ENCODE results near the gene FILIP1L. TPM values are rescaled to one million over a fixed set of nuclear protein-coding genes. Genes with fewer than 3 reads are reported as not detected.
A peak's percentile ranks its signal among the peaks of the same experiment; 100 is the strongest.

FILIP1L gene
- total and polyA plus RNA-seq, 8 donors, result 10.6 to 98.4 (median 57.0) TPM

DNA sequence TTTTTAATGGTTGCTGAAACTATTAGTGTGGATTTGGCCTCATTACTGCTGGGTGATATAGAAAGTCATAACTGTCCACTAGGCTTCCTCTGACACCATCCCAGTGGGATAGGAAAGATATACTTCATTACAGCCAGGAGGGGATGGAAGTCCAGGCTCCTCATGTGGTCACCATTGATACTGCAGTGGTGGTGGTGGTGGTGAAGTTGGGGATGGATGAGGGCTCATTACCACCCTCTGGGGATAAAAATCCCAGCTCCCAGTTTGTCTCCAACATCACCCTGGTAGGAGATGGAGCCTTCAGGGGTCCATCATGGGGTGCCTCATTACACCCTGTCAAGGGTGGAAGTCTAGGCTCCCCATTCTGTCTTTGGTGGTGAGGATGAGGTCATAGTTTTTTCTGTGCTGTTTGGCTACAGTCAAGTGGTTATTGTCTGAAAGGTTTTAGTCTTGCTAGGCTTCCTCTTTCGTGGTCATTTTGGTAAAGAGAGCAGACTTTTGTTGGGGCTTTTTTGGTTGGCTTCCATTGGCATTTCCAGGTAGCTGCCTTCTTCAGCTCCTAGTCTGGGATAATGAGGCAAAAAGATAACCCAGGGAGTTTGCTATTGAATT is 30.1 kb upstream of the FILIP1L start:
- 68 to 94% (median 85%) methylated on average over 1 of the region's 1 CpG for WGBS, 5 donors

GRCh38 chr3:100141586-100141985 is 27.3 kb upstream of the FILIP1L start:
- Histone ChIP-seq H3K9me3 (peaks cover 0 to 11% (median 6%) of the 10 kb centered on the region in 4 donors), H3K27me3 (no peaks in the 10 kb centered on the region), H3K4me3 (no peak overlapping the region), H3K27ac (no peak overlapping the region), H3K36me3 (peaks cover 0 to 5% (median 0%) of the 10 kb centered on the region in 4 donors), H3K4me1 (no peaks in the 10 kb centered on the region)
- no peak for TF ChIP-seq EP300 (IDR thresholded peaks at IDR 0.05)
- no peak for TF ChIP-seq POLR2A (IDR thresholded peaks at IDR 0.05)
- TF ChIP-seq, protein P1, sequence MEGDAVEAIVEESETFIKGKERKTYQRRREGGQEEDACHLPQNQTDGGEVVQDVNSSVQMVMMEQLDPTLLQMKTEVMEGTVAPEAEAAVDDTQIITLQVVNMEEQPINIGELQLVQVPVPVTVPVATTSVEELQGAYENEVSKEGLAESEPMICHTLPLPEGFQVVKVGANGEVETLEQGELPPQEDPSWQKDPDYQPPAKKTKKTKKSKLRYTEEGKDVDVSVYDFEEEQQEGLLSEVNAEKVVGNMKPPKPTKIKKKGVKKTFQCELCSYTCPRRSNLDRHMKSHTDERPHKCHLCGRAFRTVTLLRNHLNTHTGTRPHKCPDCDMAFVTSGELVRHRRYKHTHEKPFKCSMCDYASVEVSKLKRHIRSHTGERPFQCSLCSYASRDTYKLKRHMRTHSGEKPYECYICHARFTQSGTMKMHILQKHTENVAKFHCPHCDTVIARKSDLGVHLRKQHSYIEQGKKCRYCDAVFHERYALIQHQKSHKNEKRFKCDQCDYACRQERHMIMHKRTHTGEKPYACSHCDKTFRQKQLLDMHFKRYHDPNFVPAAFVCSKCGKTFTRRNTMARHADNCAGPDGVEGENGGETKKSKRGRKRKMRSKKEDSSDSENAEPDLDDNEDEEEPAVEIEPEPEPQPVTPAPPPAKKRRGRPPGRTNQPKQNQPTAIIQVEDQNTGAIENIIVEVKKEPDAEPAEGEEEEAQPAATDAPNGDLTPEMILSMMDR (IDR thresholded peaks at IDR 0.05), result no peak
- TF ChIP-seq POLR2AphosphoS5 (IDR thresholded peaks at IDR 0.05), result no peak
- WGBS, 5 donors, result 77 to 92% (median 85%) methylated on average over 1 of the region's 1 CpG
- intact Hi-C loops (cut with DNase I; ENCODE audit: low total_unique reads), result no loop called here
- no peak for DNase-seq

More for the DNA sequence above, 30.1 kb upstream of the FILIP1L start:
- intact Hi-C loops (cut with DNase I; ENCODE audit: low total_unique reads), result no loop called here
- Histone ChIP-seq H3K27ac (no peak overlapping the region), H3K4me1 (peaks cover 0 to 5% (median 3%) of the 10 kb centered on the region in 4 donors), H3K9me3 (peaks cover 0 to 11% (median 6%) of the 10 kb centered on the region in 4 donors), H3K27me3 (no peaks in the 10 kb centered on the region), H3K36me3 (peaks cover 0 to 5% (median 0%) of the 10 kb centered on the region in 4 donors), H3K4me3 (no peak overlapping the region)
- no peak for TF ChIP-seq POLR2A (IDR thresholded peaks at IDR 0.05)
- TF ChIP-seq, protein P1 (IDR thresholded peaks at IDR 0.05), result no peak
- TF ChIP-seq POLR2AphosphoS5 (IDR thresholded peaks at IDR 0.05), result no peak
- TF ChIP-seq EP300 (IDR thresholded peaks at IDR 0.05), result no peak
- no peak for DNase-seq

DNA sequence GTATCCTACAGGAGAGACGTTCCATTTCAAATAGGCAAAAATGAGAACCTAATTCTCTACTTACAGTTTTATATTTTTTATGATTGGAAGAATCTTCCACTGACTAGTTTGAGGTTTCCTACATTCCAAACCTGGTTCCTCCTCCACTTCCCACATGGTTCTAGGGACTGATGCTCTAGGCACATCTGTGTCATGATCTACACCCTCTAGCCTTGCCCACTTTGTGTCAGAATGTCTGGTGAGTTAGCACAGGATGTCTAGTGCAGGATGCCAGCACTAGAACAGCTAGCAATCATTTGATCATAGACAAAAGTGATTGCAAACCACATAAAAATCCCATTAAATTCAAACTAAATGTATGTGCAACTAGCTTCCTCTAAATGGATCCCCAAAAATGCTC is 26.7 kb upstream of the FILIP1L start:
- H3K9me3 ChIP-seq, result peaks cover 0 to 11% (median 6%) of the 10 kb centered on the region in 4 donors
- intact Hi-C loops (cut with DNase I; ENCODE audit: low total_unique reads), result no loop called here
- H3K36me3 ChIP-seq, result peaks cover 0 to 5% (median 0%) of the 10 kb centered on the region in 4 donors
- DNase-seq, result no peak
- TF ChIP-seq, protein P1 (IDR thresholded peaks at IDR 0.05), result no peak
- TF ChIP-seq POLR2AphosphoS5 (IDR thresholded peaks at IDR 0.05), result no peak
- TF ChIP-seq EP300 (IDR thresholded peaks at IDR 0.05), result no peak
- no peak for TF ChIP-seq POLR2A (IDR thresholded peaks at IDR 0.05)
- H3K27ac ChIP-seq, result no peak overlapping the region
- H3K27me3 ChIP-seq, result no peaks in the 10 kb centered on the region
- no peak overlapping the region for H3K4me3 ChIP-seq
- no peaks in the 10 kb centered on the region for H3K4me1 ChIP-seq
- 95 to 100% (median 97%) methylated on average over 1 of the region's 1 CpG for WGBS, 5 donors

DNA sequence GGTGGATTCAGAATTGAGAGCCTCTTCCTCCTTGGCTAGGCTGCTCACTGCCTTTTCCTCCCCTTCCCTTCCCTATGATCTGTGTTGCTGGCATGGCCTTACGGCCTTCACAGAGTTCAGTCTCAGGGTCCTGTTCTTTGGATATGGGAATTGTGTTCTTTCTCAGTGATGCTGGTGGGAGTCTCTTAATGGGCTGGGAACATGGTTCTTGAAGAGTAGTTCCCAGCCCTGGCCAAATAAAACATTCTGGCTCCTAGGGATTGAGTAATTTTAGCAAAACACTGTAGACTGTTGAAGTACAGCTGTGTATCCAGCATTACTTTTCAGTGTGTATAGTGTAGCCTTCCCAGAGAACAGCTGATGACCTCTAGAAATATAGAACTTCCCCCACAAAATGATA is 22.6 kb upstream of the FILIP1L start:
- Histone ChIP-seq H3K4me1 (no peaks in the 10 kb centered on the region), H3K27me3 (no peaks in the 10 kb centered on the region), H3K9me3 (no peaks in the 10 kb centered on the region), H3K4me3 (no peak overlapping the region), H3K36me3 (no peaks in the 10 kb centered on the region), H3K27ac (peak overlapping the region in 1 of 5 donors; percentile 41)
- intact Hi-C loops (cut with DNase I; ENCODE audit: low total_unique reads), result no loop called here
- TF ChIP-seq POLR2AphosphoS5 (IDR thresholded peaks at IDR 0.05) (no peak), POLR2A (IDR thresholded peaks at IDR 0.05) (no peak), EP300 (IDR thresholded peaks at IDR 0.05) (no peak)
- TF ChIP-seq, protein P1 (IDR thresholded peaks at IDR 0.05), result no peak
- 81 to 90% (median 85%) methylated on average over 1 of the region's 1 CpG for WGBS, 5 donors
- DNase-seq, result peak in 1 of 2 donors; percentile 50

Measured in stomach (tissue), 9 donors.